MM.1S (cell line): ENCODE results near the gene CSF1R.

ENCODE experiments used
- DNase-seq: peaks from one replicate; pipeline ENCODE4 v3.0.0-alpha.2; 2015
- H2AFZ ChIP-seq: fragments of 300-600 bp; sonication (generic); 2 replicates; pipeline ENCODE4 v1.6.0; 2016; ENCODE audit warnings: antibody characterized with exemption, low read length
- H3F3A ChIP-seq: fragments of 300-600 bp; sonication (generic); 2 replicates; pipeline ENCODE4 v1.6.1; 2016; ENCODE audit warnings: mild to moderate bottlenecking, antibody characterized with exemption, low read length, moderate library complexity, mixed read lengths; ENCODE audit not compliant: insufficient read depth
- H3K27ac ChIP-seq: fragments of 300-600 bp; sonication (generic); 2 replicates; pipeline ENCODE4 v1.5.1; 2016; ENCODE audit warnings: mild to moderate bottlenecking, low read length
- H3K27me3 ChIP-seq: fragments of 300-600 bp; sonication (generic); replicated peaks from 2 replicates; pipeline ENCODE4 v1.6.0; 2016; ENCODE audit warnings: low read length; ENCODE audit not compliant: insufficient read depth
- H3K36me3 ChIP-seq: fragments of 300-600 bp; sonication (generic); replicated peaks from 2 replicates; pipeline ENCODE4 v1.6.1; 2016; ENCODE audit warnings: mild to moderate bottlenecking, low read length, mixed read lengths; ENCODE audit not compliant: insufficient read depth
- H3K4me1 ChIP-seq: fragments of 300-600 bp; sonication (generic); 2 replicates; pipeline ENCODE4 v1.6.1; 2016; ENCODE audit warnings: low read length, mixed read lengths
- H3K4me2 ChIP-seq: fragments of 300-600 bp; sonication (generic); 2 replicates; pipeline ENCODE4 v1.6.0; 2016; ENCODE audit warnings: low read depth, low read length
- H3K4me3 ChIP-seq: fragments of 300-600 bp; sonication (generic); 2 replicates; pipeline ENCODE4 v1.5.1; 2016; ENCODE audit warnings: low read length, mixed read lengths
- H3K79me2 ChIP-seq: fragments of 300-600 bp; sonication (generic); 2 replicates; pipeline ENCODE4 v1.6.1; 2016; ENCODE audit warnings: mixed run types, low read length, mixed read lengths
- H3K9ac ChIP-seq: fragments of 300-600 bp; sonication (generic); 2 replicates; pipeline ENCODE4 v1.6.1; 2016; ENCODE audit warnings: low read length, mixed read lengths
- H3K9me2 ChIP-seq: fragments of 300-600 bp; sonication (generic); replicated peaks from 2 replicates; pipeline ENCODE4 v1.6.1; 2016; ENCODE audit warnings: mild to moderate bottlenecking, low read length, mixed read lengths; ENCODE audit not compliant: insufficient read depth
- H3K9me3 ChIP-seq: fragments of 300-600 bp; sonication (generic); replicated peaks from 2 replicates; pipeline ENCODE4 v1.6.1; 2016; ENCODE audit warnings: mild to moderate bottlenecking, low read length, mixed read lengths; ENCODE audit not compliant: insufficient read depth
- H4K20me1 ChIP-seq: fragments of 300-600 bp; sonication (generic); 2 replicates; pipeline ENCODE4 v1.6.1; 2016; ENCODE audit warnings: mild to moderate bottlenecking, low read length, moderate library complexity, mixed read lengths; ENCODE audit not compliant: insufficient read depth
- CTCF ChIP-seq: fragments of 300-600 bp; sonication (generic); IDR thresholded peaks from 2 replicates; pipeline ENCODE4 v1.5.1; 2016; ENCODE audit warnings: antibody characterized with exemption, low read length, mixed read lengths
- EZH2 ChIP-seq: fragments of 300-600 bp; sonication (generic); optimal IDR thresholded peaks from 2 replicates; pipeline ENCODE3; 2017; ENCODE audit warnings: low read depth, mild to moderate bottlenecking, antibody characterized with exemption, low read length, mixed read lengths
- EZH2phosphoT487 ChIP-seq: fragments of 300-600 bp; sonication (generic); IDR thresholded peaks from 2 replicates; pipeline ENCODE4 v1.6.1; 2018; ENCODE audit warnings: antibody characterized with exemption, low read length

The CSF1R gene

GRCh38 chr5:150073086-150073625 lies 13.2 kb downstream of the CSF1R start:
- no peaks in the 10 kb centered on the region for H3K36me3 ChIP-seq
- H3K9me2 ChIP-seq, result no peaks in the 10 kb centered on the region
- H3K4me3 ChIP-seq, result no peak overlapping the region
- H3K79me2 ChIP-seq, result no peaks in the 10 kb centered on the region
- DNase-seq, result no peak
- H3K27ac ChIP-seq, result no peak overlapping the region
- H3K9ac ChIP-seq, result no peak overlapping the region
- no peaks in the 10 kb centered on the region for H3K9me3 ChIP-seq
- no peak overlapping the region for H2AFZ ChIP-seq
- TF ChIP-seq EZH2 (no peak), EZH2phosphoT487 (no peak), CTCF (no peak)
- no peaks in the 10 kb centered on the region for H4K20me1 ChIP-seq
- H3K27me3 ChIP-seq, result no peaks in the 10 kb centered on the region
- H3K4me2 ChIP-seq, result no peak overlapping the region
- H3F3A ChIP-seq, result no peaks in the 10 kb centered on the region
- H3K4me1 ChIP-seq, result no peaks in the 10 kb centered on the region

GRCh38 chr5:150070821-150071220 lies 15.5 kb downstream of the CSF1R start:
- DNase-seq, result no peak
- Histone ChIP-seq H3K36me3 (no peaks in the 10 kb centered on the region), H3K27me3 (no peaks in the 10 kb centered on the region), H3K4me2 (no peak overlapping the region), H2AFZ (no peak overlapping the region), H3K9me2 (no peaks in the 10 kb centered on the region), H3K27ac (no peak overlapping the region), H3K4me1 (no peaks in the 10 kb centered on the region), H3F3A (no peaks in the 10 kb centered on the region), H3K9me3 (no peaks in the 10 kb centered on the region), H4K20me1 (no peaks in the 10 kb centered on the region), H3K4me3 (no peak overlapping the region), H3K9ac (no peak overlapping the region), H3K79me2 (no peaks in the 10 kb centered on the region)
- no peak for TF ChIP-seq CTCF
- no peak for TF ChIP-seq EZH2
- no peak for TF ChIP-seq EZH2phosphoT487

GRCh38 chr5:150069672-150070627 lies 16.4 kb downstream of the CSF1R start:
- DNase-seq, result no peak
- TF ChIP-seq EZH2phosphoT487 (no peak), EZH2 (no peak), CTCF (no peak)
- Histone ChIP-seq H3K9me2 (no peaks in the 10 kb centered on the region), H3K4me3 (no peak overlapping the region), H3K9me3 (no peaks in the 10 kb centered on the region), H3F3A (no peaks in the 10 kb centered on the region), H3K4me1 (peaks cover 3% of the 10 kb centered on the region; the same call in 1 of the 2 replicates), H4K20me1 (no peaks in the 10 kb centered on the region), H3K27ac (no peak overlapping the region), H3K79me2 (no peaks in the 10 kb centered on the region), H3K4me2 (no peak overlapping the region), H3K27me3 (no peaks in the 10 kb centered on the region), H2AFZ (no peak overlapping the region), H3K36me3 (no peaks in the 10 kb centered on the region), H3K9ac (no peak overlapping the region)
